HG03571 (cell line): Measurements from ENCODE around the gene ANKS1B.
A peak's percentile ranks its signal among the peaks of the same experiment; 100 is the strongest.

Experiments
- ATAC-seq: cut with Tn5 transposase; IDR thresholded peaks from one replicate; pipeline ENCODE4 v1.9.1; 2021; ENCODE audit not compliant: unreplicated experiment

Gene ANKS1B

DNA sequence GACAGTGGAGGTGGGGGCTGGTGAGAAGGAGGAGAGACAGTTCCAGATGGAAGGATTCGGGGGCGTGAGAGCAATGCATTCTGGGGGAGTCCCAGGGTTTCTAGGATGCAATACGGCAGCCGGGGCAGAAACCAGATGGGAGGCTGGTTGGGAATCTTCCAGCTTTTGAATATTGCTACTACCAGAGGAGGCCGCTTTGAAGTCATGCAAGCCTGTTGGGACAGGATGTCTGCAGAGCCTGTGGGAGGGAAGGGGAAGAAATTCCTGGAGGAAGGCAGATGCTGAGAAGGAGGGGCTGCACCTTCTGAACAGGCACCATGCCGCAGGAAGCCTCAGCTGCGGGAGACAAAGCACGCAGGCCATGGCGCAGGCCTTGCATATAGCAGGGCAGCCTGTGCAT, 1234.2 kb downstream of the ANKS1B start:
- ATAC-seq = no peak

DNA sequence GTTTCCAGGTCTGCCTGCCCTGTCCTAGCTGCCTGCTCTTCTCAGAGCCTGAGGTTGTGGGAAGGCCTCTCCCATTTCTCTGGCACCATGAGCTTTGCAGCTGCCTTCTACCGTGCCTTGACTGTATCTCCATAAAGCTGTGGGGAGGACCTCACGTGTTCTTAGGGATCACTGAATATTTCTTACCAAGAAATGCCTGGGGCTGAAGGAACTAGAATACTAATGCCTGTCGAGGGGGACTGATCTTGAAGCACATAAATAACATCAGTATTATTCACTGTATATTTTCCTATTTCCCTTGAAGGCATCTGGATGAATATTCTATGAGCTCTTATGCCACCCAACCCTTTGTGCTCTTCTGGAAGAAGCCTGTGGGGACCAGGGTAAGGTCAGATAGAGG, 1236.3 kb downstream of the ANKS1B start:
- no peak for ATAC-seq

GRCh38 chr12:98745578-98746391, 1239.0 kb downstream of the ANKS1B start:
- peak; percentile 56 for ATAC-seq

DNA sequence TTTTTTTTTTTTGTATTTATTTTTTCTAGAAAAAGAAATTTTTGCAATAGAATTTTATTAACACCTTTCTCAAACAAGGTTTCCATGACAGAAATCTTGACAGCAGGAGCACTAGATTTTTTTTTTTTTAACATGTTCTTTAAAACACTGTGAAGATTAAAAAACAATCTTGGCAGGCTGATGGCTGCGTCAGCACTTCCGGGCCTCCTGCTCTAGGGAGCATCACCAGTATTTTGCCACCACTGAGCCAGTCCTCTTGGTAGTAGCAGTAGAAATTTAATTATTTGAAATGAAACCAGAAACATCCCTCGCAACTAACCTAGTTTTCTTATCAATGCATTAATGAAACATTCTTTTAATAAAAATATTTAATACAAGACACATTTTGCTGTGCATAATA, 1240.1 kb downstream of the ANKS1B start:
- ATAC-seq = no peak

DNA sequence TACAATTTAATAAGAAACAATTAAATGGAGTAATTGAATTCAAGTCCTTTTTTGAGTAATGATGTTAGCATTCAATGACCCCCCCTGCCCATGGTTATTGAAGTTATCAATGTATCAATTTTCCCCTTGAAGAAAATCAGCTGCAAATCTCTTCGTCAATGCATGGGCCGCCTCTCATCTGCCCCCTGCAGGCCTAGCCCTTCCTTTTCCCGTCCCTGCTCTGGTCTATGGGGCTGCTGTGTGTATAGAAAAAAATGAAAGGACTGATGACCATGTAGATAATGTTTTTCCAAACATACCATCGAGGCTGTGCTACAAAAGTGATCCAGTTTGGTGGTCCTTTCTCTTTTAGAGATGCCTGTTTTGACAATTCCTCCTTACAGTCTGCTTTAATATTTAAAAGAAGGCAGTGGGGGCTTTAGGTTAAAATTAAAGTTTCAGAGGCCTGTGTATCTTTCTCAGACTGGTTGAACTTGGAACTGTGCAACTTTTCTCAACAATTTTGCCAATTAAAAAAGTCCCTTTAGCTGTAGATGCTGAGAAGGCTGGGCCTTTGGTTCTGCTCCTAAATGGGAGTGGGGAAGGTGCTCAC, 1241.3 kb downstream of the ANKS1B start:
- peak; percentile 54 for ATAC-seq

- ATAC-seq = no peak
Observed at GRCh38 chr12:98741556-98742265, 1243.0 kb downstream of the ANKS1B start.

DNA sequence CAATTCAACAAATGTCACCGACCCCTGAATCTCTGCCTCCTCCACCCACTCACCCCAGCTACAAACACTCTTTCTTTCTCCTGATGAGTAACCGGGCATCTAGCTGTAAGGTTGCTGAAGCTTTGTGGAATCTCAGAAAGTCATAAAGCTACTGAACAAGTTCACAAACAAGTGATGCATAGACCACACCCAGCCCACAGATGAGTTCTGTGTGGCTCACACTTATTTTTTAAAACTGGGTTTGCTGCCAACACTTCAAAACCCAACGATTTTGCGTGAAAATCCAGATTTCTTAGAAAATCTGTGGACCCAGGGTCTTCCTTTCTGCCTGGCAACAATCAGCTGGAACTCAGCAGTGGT, 1243.6 kb downstream of the ANKS1B start:
- ATAC-seq = no peak

- no peak for ATAC-seq
Observed at GRCh38 chr12:98740751-98741150, 1244.0 kb downstream of the ANKS1B start.

DNA sequence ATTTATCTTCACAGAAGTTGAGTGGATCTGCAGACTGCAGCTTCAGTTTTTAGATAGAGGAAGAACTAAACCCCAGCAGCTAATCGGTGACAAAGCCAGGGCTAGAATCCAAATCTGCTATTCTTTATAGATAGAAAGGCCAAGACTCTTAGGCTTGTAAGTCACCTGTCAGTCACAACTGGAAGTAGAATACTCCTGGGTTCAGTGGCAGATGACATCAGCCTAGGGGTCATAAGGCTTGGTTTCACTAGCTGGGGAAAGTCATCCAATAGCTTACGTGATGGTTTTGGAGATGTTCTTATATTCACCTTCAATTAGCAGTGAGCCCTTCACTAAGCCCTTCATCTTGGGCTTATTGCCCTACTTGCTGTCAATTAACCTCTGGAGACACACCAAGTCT, 1246.2 kb downstream of the ANKS1B start:
- no peak for ATAC-seq

DNA sequence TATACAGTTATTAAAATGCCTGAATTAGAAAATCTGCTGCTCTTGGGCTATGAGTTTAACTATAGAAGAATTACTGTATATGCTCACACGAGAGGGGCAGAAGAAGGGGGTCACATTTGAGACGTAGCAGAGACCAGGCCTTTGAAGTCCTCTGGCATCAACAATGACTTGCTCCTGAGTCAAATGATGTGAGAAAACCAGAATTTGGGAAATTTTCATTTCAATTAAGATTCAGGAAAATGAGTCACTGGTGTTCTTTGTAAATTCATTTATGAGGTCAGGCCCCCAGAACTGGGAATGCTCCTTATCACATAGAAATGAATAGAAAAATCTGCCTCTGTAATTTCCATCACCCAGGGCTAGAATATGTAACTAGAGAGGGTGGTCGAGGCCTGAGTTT, 1246.7 kb downstream of the ANKS1B start:
- no peak for ATAC-seq

DNA sequence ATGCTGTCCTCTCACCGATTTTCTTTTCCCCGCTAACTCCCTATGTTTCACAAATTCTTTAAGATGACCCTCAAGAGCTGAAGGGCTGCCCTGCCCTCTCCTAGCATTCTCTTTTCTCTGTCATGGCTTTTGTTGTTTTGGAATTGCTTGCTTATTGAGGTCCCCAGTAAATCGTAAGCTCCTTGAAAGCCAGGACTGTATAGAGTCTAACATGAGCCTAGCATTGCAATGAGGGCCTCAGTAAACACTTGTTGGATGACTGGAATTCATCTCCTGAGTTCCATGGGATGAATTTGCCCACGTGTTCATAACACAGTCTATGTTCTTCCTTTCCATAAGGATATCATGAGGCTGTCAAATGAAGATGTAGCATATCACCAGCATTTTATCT, 1247.4 kb downstream of the ANKS1B start:
- ATAC-seq = no peak

GRCh38 chr12:98736352-98737321, 1248.1 kb downstream of the ANKS1B start:
- no peak for ATAC-seq

DNA sequence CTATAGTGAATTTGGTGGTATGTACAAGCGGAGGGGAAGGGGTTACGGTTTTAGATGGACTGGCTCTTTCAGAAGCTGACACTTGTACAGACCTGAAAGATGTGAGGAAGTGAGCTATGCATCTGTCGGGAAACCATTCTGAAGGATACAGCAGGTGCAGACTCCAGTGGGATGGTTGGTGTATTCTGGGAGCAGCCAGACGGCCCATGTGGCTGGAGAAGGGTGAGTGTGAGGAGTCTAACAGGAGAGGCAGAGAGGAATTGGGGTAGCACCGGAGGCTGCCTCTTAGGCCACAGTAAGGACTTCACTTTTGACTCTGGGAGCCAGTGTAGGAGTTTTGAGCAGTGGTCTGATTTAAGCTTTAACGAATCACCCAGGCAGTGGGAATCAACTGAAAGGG, 1248.9 kb downstream of the ANKS1B start:
- no peak for ATAC-seq

DNA sequence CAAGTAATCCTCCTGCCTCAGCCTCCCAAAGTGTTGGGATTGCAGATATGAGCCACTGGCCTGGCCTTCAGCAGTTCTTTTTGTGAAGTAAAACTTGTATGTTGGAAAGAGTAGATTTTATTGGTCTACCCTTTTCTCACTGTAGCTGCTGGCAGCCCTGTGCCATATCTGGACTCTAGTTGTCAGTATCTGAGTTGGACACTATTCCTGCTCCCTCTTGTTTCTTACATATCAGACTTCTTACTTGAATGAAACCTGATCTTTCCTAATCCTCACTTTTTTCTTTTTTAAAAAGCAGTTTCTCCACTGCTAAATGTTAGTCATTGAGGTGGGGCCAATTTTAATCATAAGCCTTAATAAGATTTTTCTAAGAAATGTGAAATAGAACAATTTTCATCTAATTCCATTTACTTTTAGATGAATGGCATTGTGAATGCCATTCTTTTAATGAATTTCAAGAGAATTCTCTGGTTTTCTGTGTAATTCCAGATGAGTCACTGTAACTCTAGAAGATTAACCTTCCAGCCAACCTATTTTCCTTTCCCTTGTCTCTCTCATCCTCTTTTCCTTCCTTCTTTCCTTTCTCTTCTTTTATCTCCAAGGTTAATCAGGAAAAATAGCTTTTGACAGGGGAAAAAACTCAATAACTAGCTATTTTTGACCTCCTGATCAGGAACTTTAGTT, 1250.9 kb downstream of the ANKS1B start:
- no peak for ATAC-seq

DNA sequence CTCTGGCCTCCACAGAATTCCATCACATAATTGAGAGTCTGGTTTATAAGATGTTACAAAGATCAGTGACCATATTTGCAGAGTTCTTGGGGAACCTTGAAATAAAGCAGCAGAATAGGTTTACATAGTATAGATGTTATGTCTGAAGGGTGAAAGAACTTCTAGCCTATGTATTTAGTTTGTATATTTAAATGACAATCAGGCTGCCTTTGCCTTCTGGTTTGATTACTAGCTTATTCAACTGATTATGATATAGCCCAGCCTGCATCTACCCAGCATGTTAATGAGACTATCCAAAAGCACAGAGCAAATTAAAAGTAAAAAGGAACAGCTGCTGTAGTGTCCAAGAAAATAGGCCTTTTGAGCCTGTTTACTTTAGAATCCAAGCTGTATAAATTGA, 1254.3 kb downstream of the ANKS1B start:
- no peak for ATAC-seq

GRCh38 chr12:98727196-98727595, 1257.5 kb downstream of the ANKS1B start:
- no peak for ATAC-seq

DNA sequence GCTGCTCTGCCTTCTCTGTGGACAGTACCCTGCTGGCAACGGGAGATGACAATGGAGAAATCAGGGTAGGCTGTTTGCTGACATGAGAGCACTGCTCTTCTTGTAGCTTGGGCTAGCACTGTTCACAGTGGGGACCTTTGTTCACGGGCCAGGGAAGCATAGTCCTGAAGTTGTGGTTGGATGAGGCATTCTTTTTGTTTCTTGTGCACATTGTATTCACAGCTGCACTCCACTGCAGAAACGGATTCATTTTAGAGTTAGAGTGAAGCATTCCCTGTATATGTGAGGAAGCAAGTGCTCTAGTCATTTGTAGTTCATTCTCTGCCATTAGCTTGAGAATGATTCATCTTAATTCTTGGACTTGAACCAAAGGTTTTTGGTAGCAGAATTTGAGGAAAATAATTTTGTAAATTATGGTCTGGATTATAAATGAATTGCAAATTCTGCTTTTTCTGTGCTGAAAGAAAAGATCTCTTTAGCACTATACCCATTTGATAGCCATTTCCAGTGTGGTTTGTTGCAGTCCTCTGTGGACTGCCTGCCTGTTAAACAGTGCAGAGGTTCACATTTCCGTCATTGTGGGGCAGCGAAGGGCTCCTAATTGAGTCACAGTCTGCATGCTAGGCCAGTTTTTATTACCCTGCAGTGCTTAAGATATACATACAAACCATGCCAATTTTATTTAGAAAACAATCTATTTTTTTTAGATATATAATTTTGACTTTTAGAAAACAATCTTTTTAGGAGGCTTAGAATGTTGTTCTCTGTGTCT, 1259.1 kb downstream of the ANKS1B start:
- peak; percentile 82 for ATAC-seq

DNA sequence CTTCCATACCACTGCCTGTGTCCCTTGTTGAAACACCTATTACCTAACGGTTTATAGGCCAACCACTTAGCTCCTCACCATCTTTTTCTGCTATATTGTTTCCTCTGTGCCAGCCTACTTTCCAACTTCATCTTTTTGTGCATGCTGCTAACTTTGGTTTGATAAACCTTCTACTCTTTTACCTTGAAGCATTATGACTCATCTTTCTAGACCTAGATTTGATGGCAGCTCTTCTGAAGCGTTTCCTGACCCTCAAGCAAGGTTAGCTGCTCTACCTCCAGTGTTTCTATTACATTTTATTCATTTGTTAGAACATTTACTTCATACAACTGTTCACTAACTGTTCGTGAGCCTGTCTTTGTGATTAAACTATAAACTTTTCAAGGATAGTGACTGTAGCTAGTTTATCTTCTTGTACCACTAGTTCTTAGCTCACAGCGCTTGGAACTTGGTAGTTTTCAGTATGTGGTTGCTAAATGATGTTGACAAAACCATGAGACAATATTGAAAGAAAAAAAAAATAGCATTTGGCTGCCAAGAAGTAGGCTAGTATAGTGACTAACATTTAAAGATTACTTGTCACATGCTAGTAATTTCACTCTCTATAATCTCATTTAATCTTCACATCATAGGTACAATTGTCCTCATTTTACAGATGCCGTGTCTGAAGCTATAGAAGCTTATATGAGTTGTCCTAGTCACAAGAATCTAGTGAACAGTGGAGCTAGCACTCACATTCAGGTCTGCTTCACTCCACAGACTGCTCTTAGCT, 1260.2 kb downstream of the ANKS1B start:
- ATAC-seq = no peak

DNA sequence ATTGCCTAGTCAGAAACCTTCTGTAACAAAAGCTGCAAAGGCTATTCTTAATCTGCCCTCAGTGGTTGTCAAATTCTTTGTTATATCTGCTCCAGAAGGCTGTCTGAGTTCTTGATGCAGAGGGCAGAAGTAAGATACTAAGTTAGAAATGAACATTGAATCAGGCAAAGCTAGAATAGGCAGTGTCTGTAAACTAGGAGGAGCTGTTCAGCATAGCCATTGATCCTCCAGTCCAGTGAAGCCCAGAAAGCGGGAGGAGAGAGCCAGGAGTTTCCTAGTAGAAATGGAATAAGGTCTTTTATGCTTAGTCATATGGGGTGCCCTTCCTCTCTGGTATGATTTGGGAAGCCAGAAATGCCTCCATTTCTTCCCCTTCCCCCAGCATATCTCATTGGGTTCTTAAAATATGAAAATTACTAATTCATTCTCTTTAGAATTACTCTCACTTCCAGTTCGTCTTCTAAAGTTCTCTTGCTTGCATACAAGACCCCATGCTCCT, 1263.5 kb downstream of the ANKS1B start:
- no peak for ATAC-seq
